Measurements from ENCODE around the gene SEMA5A.

DNA sequence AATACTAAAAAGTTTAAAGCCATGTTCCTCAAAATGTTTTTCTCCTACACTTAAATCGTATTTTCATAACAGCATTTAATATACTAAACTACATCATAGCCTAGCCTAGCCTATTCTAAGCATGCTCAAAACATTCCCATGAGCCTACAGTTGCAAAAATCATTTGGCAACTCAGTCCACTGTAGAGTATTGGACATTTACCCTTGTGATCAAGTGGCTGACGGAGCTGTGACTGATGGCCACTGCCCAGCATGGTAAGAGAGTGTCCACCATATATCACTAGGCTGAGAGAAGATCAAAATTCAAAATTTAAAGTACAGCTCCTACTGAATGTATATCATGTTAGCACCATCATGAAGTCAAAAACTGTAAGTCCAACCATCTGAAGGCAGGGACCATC is 30.9 kb downstream of the SEMA5A start:
- TF ChIP-seq, protein P1, sequence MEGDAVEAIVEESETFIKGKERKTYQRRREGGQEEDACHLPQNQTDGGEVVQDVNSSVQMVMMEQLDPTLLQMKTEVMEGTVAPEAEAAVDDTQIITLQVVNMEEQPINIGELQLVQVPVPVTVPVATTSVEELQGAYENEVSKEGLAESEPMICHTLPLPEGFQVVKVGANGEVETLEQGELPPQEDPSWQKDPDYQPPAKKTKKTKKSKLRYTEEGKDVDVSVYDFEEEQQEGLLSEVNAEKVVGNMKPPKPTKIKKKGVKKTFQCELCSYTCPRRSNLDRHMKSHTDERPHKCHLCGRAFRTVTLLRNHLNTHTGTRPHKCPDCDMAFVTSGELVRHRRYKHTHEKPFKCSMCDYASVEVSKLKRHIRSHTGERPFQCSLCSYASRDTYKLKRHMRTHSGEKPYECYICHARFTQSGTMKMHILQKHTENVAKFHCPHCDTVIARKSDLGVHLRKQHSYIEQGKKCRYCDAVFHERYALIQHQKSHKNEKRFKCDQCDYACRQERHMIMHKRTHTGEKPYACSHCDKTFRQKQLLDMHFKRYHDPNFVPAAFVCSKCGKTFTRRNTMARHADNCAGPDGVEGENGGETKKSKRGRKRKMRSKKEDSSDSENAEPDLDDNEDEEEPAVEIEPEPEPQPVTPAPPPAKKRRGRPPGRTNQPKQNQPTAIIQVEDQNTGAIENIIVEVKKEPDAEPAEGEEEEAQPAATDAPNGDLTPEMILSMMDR (IDR thresholded peaks at IDR 0.05; ENCODE audit: insufficient read depth, low read length): no peak
- TF ChIP-seq GABPA (IDR thresholded peaks at IDR 0.05; ENCODE audit: low read depth): no peak
- TF ChIP-seq POLR2AphosphoS5 (IDR thresholded peaks at IDR 0.05; ENCODE audit: low read depth): no peak
- no peak for TF ChIP-seq REST (IDR thresholded peaks at IDR 0.05; ENCODE audit: insufficient replicate concordance, low read depth)
